Smooth muscle cell (in vitro differentiated cells): ENCODE data around the gene C2orf74. TPM values are rescaled to one million over a fixed set of nuclear protein-coding genes. Genes with fewer than 3 reads are reported as not detected.

Experiments used
- DNase-seq: peaks from one replicate; lab custom pipeline; 2025; ENCODE audit not compliant: unreplicated experiment; lab: John Stamatoyannopoulos, UW
- H2AFZ ChIP-seq: fragments of 200-600 bp; sonication (generic); 2 replicates; pipeline ENCODE4 v1.6.0; 2016; ENCODE audit warnings: antibody characterized with exemption, low read depth, mild to moderate bottlenecking
- H3F3A ChIP-seq: fragments of 200-600 bp; sonication (generic); 2 replicates; pipeline ENCODE4 v1.6.0; 2017; ENCODE audit warnings: antibody characterized with exemption, low read depth
- H3K27ac ChIP-seq: fragments of 200-600 bp; sonication (generic); 2 replicates; pipeline ENCODE4 v1.5.1; 2016; ENCODE audit warnings: low read depth, mild to moderate bottlenecking
- H3K27me3 ChIP-seq: fragments of 200-600 bp; sonication (generic); 2 replicates; pipeline ENCODE4 v1.6.1; 2016; ENCODE audit warnings: low read depth, mild to moderate bottlenecking
- H3K36me3 ChIP-seq: fragments of 200-600 bp; sonication (generic); 2 replicates; pipeline ENCODE4 v1.5.1; 2016; ENCODE audit warnings: low read depth
- H3K4me1 ChIP-seq: fragments of 200-600 bp; sonication (generic); 2 replicates; pipeline ENCODE4 v1.5.1; 2016; ENCODE audit warnings: low read depth
- H3K4me2 ChIP-seq: fragments of 200-600 bp; sonication (generic); 2 replicates; pipeline ENCODE4 v1.6.0; 2016; ENCODE audit warnings: mild to moderate bottlenecking
- H3K4me3 ChIP-seq: fragments of 200-600 bp; sonication (generic); 2 replicates; pipeline ENCODE4 v1.5.1; 2016; ENCODE audit warnings: mild to moderate bottlenecking
- H3K79me2 ChIP-seq: fragments of 200-600 bp; sonication (generic); 2 replicates; pipeline ENCODE4 v1.6.0; 2016; ENCODE audit warnings: low read depth, mild to moderate bottlenecking
- H3K9ac ChIP-seq: fragments of 200-600 bp; sonication (generic); 2 replicates; pipeline ENCODE4 v1.6.0; 2016; ENCODE audit warnings: low read depth
- H3K9me3 ChIP-seq: fragments of 200-600 bp; sonication (generic); replicated peaks from 2 replicates; pipeline ENCODE4 v1.5.1; 2016; ENCODE audit warnings: low read depth
- H4K20me1 ChIP-seq: fragments of 200-600 bp; sonication (generic); 2 replicates; pipeline ENCODE4 v1.6.0; 2016; ENCODE audit warnings: low read depth
- CTCF ChIP-seq: fragments of 200-600 bp; sonication (generic); IDR thresholded peaks from 2 replicates; pipeline ENCODE4 v1.5.1; 2017; ENCODE audit warnings: borderline replicate concordance, mild to moderate bottlenecking, antibody characterized with exemption; ENCODE audit not compliant: insufficient read depth, poor library complexity, severe bottlenecking
- WGBS: methylation state at CpG from one replicate; pipeline ENCODE4 v1.1.7; 2016; ENCODE audit warnings: low lambda C conversion rate; 5-methylcytosine and 5-hydroxymethylcytosine counted together
- polyA plus RNA-seq: library from polyadenylated mRNA; unstranded; fragments of >200 nt; fragmentation: Nextera tagmentation; extraction: Ambion mirVana; gene quantifications from 2 replicates; pipeline ENCODE4 v1.2.1, GENCODE V29; 2016
- total RNA-seq: library from RNA; depleted of rRNA; stranded (reverse); fragments of >200 nt; gene quantifications from 2 replicates; pipeline ENCODE4 v1.2.3, GENCODE V29; 2014

The C2orf74 gene
- total RNA-seq (4.2 and 5.8 TPM in 2 replicates), polyA plus RNA-seq (7.9 and 8.8 TPM in 2 replicates)

- no peaks in the 10 kb centered on the region for H3F3A ChIP-seq
- 93% methylated on average over 5 of the region's 5 CpGs for WGBS
- TF ChIP-seq CTCF = no peak
- no peak within 1 kb of the TSS for H3K4me2 ChIP-seq
- H3K4me1 ChIP-seq = no peaks in the 10 kb centered on the region
- H3K79me2 ChIP-seq = no peaks in the 10 kb centered on the region
- no peaks in the 10 kb centered on the region for H3K9me3 ChIP-seq
- no peak for DNase-seq
- no peaks in the 10 kb centered on the region for H3K36me3 ChIP-seq
- H4K20me1 ChIP-seq = no peaks in the 10 kb centered on the region
- no peak within 1 kb of the TSS for H3K9ac ChIP-seq
- H3K27ac ChIP-seq = no peak within 1 kb of the TSS
- H3K4me3 ChIP-seq = no peak within 1 kb of the TSS
- no peak within 1 kb of the TSS for H2AFZ ChIP-seq
- no peaks in the 10 kb centered on the region for H3K27me3 ChIP-seq
Observed at GRCh38 chr2:61161888-61162287, at the start of gene C2orf74. C2orf74 (plus strand) TSS chr2:61162188; CDS start chr2:61162515, 327 bp downstream.

GRCh38 chr2:61114147-61114546 lies 47.8 kb upstream of the C2orf74 start:
- Histone ChIP-seq H3K27ac (no peak overlapping the region), H2AFZ (no peak overlapping the region), H3K9me3 (no peaks in the 10 kb centered on the region), H3K4me1 (no peaks in the 10 kb centered on the region), H3K4me2 (no peak overlapping the region), H4K20me1 (no peaks in the 10 kb centered on the region), H3F3A (no peaks in the 10 kb centered on the region), H3K9ac (no peak overlapping the region), H3K4me3 (no peak overlapping the region), H3K36me3 (peaks cover 35% of the 10 kb centered on the region), H3K79me2 (no peaks in the 10 kb centered on the region), H3K27me3 (no peaks in the 10 kb centered on the region)
- TF ChIP-seq CTCF = no peak
- 72% methylated on average over 6 of the region's 6 CpGs for WGBS
- DNase-seq = no peak

GRCh38 chr2:61116302-61116701 lies 45.7 kb upstream of the C2orf74 start:
- no peak for TF ChIP-seq CTCF
- Histone ChIP-seq H4K20me1 (no peaks in the 10 kb centered on the region), H2AFZ (no peak overlapping the region), H3K36me3 (peaks cover 33% of the 10 kb centered on the region), H3F3A (no peaks in the 10 kb centered on the region), H3K4me1 (no peaks in the 10 kb centered on the region), H3K27ac (no peak overlapping the region), H3K27me3 (no peaks in the 10 kb centered on the region), H3K9me3 (no peaks in the 10 kb centered on the region), H3K4me3 (no peak overlapping the region), H3K4me2 (no peak overlapping the region), H3K9ac (no peak overlapping the region), H3K79me2 (no peaks in the 10 kb centered on the region)
- 92% methylated on average over 2 of the region's 2 CpGs for WGBS
- no peak for DNase-seq

GRCh38 chr2:61117534-61117933 lies 44.5 kb upstream of the C2orf74 start:
- Histone ChIP-seq H3K27ac (no peak overlapping the region), H3K9me3 (no peaks in the 10 kb centered on the region), H2AFZ (no peak overlapping the region), H4K20me1 (no peaks in the 10 kb centered on the region), H3K27me3 (no peaks in the 10 kb centered on the region), H3K79me2 (no peaks in the 10 kb centered on the region), H3K4me3 (no peak overlapping the region), H3K36me3 (peaks cover 38% of the 10 kb centered on the region), H3K9ac (no peak overlapping the region), H3K4me2 (no peak overlapping the region), H3F3A (no peaks in the 10 kb centered on the region), H3K4me1 (no peaks in the 10 kb centered on the region)
- TF ChIP-seq CTCF = no peak
- WGBS = 100% methylated on average over 1 of the region's 1 CpG
- no peak for DNase-seq
